GM18868 (cell line): ENCODE measurements around the gene ACVRL1.
"Not testable (repeated sequence)": the region's sequence is repeated elsewhere in the genome, so short reads cannot be mapped to it uniquely, and the experiment has no call there.

ENCODE experiments used
- ATAC-seq: cut with Tn5 transposase; IDR thresholded peaks from one replicate; pipeline ENCODE4 v1.9.1; 2021; ENCODE audit warnings: mild to moderate bottlenecking, moderate library complexity; ENCODE audit not compliant: unreplicated experiment

Gene ACVRL1

GRCh38 chr12:51873251-51873994 lies 33.9 kb upstream of the ACVRL1 start:
- ATAC-seq, result no peak

GRCh38 chr12:51874000-51874399 lies 33.3 kb upstream of the ACVRL1 start:
- ATAC-seq, result no peak

- ATAC-seq, result no peak
These were observed 32.8 kb upstream of the ACVRL1 start for GRCh38 chr12:51874486-51874885.

GRCh38 chr12:51879102-51879501 lies 28.2 kb upstream of the ACVRL1 start:
- ATAC-seq, result no peak

- ATAC-seq, result no peak
These were observed 24.0 kb upstream of the ACVRL1 start for GRCh38 chr12:51883295-51883694.

GRCh38 chr12:51883998-51884675 lies 23.2 kb upstream of the ACVRL1 start:
- ATAC-seq, result no peak

GRCh38 chr12:51884676-51885229 lies 22.6 kb upstream of the ACVRL1 start:
- ATAC-seq, result no peak

- not testable (repeated sequence) for ATAC-seq
These were observed 21.8 kb upstream of the ACVRL1 start for GRCh38 chr12:51885294-51886020.

- ATAC-seq, result no peak
These were observed 21.1 kb upstream of the ACVRL1 start for GRCh38 chr12:51886021-51886710.

GRCh38 chr12:51887476-51888315 lies 19.6 kb upstream of the ACVRL1 start, which contains the start of gene ANKRD33:
Gene ANKRD33, plus strand, starts transcription at chr12:51888103. Its CDS starts 84 bp downstream, at chr12:51888187.
- no peak for ATAC-seq

GRCh38 chr12:51888316-51889215 lies 18.7 kb upstream of the ACVRL1 start:
- ATAC-seq, result no peak

- no peak for ATAC-seq
These were observed 17.8 kb upstream of the ACVRL1 start for GRCh38 chr12:51889216-51890132.

- ATAC-seq, result no peak
These were observed 17.2 kb upstream of the ACVRL1 start for GRCh38 chr12:51890133-51890464.

GRCh38 chr12:51890511-51891171 lies 16.7 kb upstream of the ACVRL1 start:
- no peak for ATAC-seq

GRCh38 chr12:51891843-51892242 lies 15.5 kb upstream of the ACVRL1 start:
- no peak for ATAC-seq

GRCh38 chr12:51893786-51894185 lies 13.5 kb upstream of the ACVRL1 start:
- ATAC-seq, result no peak

- no peak for ATAC-seq
These were observed 11.7 kb upstream of the ACVRL1 start for GRCh38 chr12:51895378-51896135.
